HepG2 (cell line): ENCODE results near the gene MEA1. TPM values are rescaled to one million over a fixed set of nuclear protein-coding genes. Genes with fewer than 3 reads are reported as not detected.

ENCODE experiments used
- CENPT ChIP-seq: sonication (generic); formaldehyde crosslinking; IDR thresholded peaks from 2 replicates; pipeline ENCODE4 v1.8.0; 2022; ENCODE audit warnings: low read depth, mild to moderate bottlenecking, moderate library complexity, missing genetic modification reagents
- DMAP1 ChIP-seq: IDR thresholded peaks from 2 replicates; pipeline ENCODE4 v1.6.1; 2016
- GRHL1 ChIP-seq: sonication (generic); formaldehyde crosslinking; conservative IDR thresholded peaks from 2 replicates; pipeline ENCODE4 v1.8.0; 2022; ENCODE audit warnings: missing genetic modification reagents
- HNRNPUL1 ChIP-seq: fragments of 200-400 bp; formaldehyde crosslinking; IDR thresholded peaks from 2 replicates; pipeline ENCODE4 v1.6.1; 2017; ENCODE audit warnings: low read depth, mild to moderate bottlenecking, low read length, moderate library complexity
- HOXA5 ChIP-seq: sonication (generic); formaldehyde crosslinking; IDR thresholded peaks from 2 replicates; pipeline ENCODE4 v1.4.0; 2020; ENCODE audit warnings: missing genetic modification reagents
- MAZ ChIP-seq, 2 experiments: sonication (generic) in 1 of 2; formaldehyde crosslinking in 1 of 2; IDR thresholded peaks; 2 replicates each; pipeline versions ENCODE4 v1.5.0 to v1.6.1; 2012 to 2020; ENCODE audit warnings: low read depth in 2 of 2, mild to moderate bottlenecking in 2 of 2, borderline replicate concordance in 1 of 2, improper control_type of control experiment in 1 of 2, low read length in 1 of 2, missing genetic modification reagents in 1 of 2, moderate library complexity in 1 of 2
- MED1 ChIP-seq: sonication (generic); formaldehyde crosslinking; IDR thresholded peaks from 2 replicates; pipeline ENCODE4 v1.4.0; 2020; ENCODE audit warnings: missing genetic modification reagents
- MED13 ChIP-seq: sonication (generic); formaldehyde crosslinking; IDR thresholded peaks from 2 replicates; pipeline ENCODE4 v1.5.0; 2020; ENCODE audit warnings: missing genetic modification reagents
- NCOA1 ChIP-seq: sonication (generic); formaldehyde crosslinking; IDR thresholded peaks from 2 replicates; pipeline ENCODE4 v1.9.0; 2021; ENCODE audit warnings: missing genetic modification reagents
- NCOA5 ChIP-seq: sonication (generic); formaldehyde crosslinking; IDR thresholded peaks from 2 replicates; pipeline ENCODE4 v1.4.0; 2020; ENCODE audit warnings: missing genetic modification reagents
- NFE2L2 ChIP-seq: fragments of 150-350 bp; IDR thresholded peaks from 2 replicates; pipeline ENCODE4 v1.6.1; 2014; ENCODE audit warnings: low read length
- NFKB2 ChIP-seq: sonication (generic); formaldehyde crosslinking; IDR thresholded peaks from 2 replicates; pipeline ENCODE4 v1.4.0; 2020; ENCODE audit warnings: missing genetic modification reagents, borderline replicate concordance
- PAXIP1 ChIP-seq: sonication (generic); formaldehyde crosslinking; conservative IDR thresholded peaks from 2 replicates; pipeline ENCODE4 v1.4.0; 2020; ENCODE audit warnings: mild to moderate bottlenecking, missing genetic modification reagents, moderate library complexity
- SMC3 ChIP-seq: IDR thresholded peaks from 2 replicates; pipeline ENCODE4 v1.6.1; 2011; ENCODE audit warnings: low read length, improper control_type of control experiment
- TEAD2 ChIP-seq: sonication (generic); formaldehyde crosslinking; IDR thresholded peaks from 2 replicates; pipeline ENCODE4 v1.9.0; 2021; ENCODE audit warnings: missing genetic modification reagents
- TEF ChIP-seq: sonication (generic); formaldehyde crosslinking; IDR thresholded peaks from 2 replicates; pipeline ENCODE4 v1.5.0; 2020; ENCODE audit warnings: missing genetic modification reagents
- ZBTB14 ChIP-seq: sonication (generic); formaldehyde crosslinking; IDR thresholded peaks from 2 replicates; pipeline ENCODE4 v1.4.0; 2020; ENCODE audit warnings: missing genetic modification reagents
- ZFP41 ChIP-seq: sonication (generic); formaldehyde crosslinking; IDR thresholded peaks from 2 replicates; pipeline ENCODE4 v1.4.0; 2020; ENCODE audit warnings: mild to moderate bottlenecking, missing genetic modification reagents, borderline replicate concordance
- ZHX1 ChIP-seq: sonication (generic); formaldehyde crosslinking; IDR thresholded peaks from 2 replicates; pipeline ENCODE4 v1.8.1; 2022; ENCODE audit warnings: low read depth, mild to moderate bottlenecking, missing genetic modification reagents
- ZNF615 ChIP-seq: sonication (generic); formaldehyde crosslinking; IDR thresholded peaks from 2 replicates; pipeline ENCODE4 v1.5.0; 2020; ENCODE audit warnings: mild to moderate bottlenecking, missing genetic modification reagents, borderline replicate concordance
- polyA plus RNA-seq, 8 experiments: library from polyadenylated mRNA; depleted of rRNA in 3 of 8; stranded (reverse) in 7 of 8; unstranded in 1 of 8; fragments of >200 nt; fragmentation: Illumina TruSeq in 4 of 8; extraction: Trizol in 4 of 8; gene quantifications; 2 replicates each; pipeline versions ENCODE4 v1.2.1 to v1.2.3, GENCODE V29; 2011 to 2016; ENCODE audit warnings: low read depth in 4 of 8, missing spikeins in 1 of 8, mixed read lengths in 1 of 8; ENCODE audit not compliant: insufficient read depth in 1 of 8
- total RNA-seq, 5 experiments: library from RNA; depleted of rRNA; stranded (reverse); fragments of >200 nt; fragmentation: Illumina TruSeq; extraction: Trizol; gene quantifications; 2 replicates each; pipeline ENCODE4 v1.2.3, GENCODE V29; 2016; ENCODE audit warnings: low read depth in 1 of 5

MEA1 gene
- total and polyA plus RNA-seq, 2 of the 13 experiments (the other 11 are each of a cell fraction or from before 2014, with no cell fraction given), result 75.6 to 86.2 TPM

- TF ChIP-seq PAXIP1, result peak; percentile 77
- TF ChIP-seq SMC3, result no peak
- peak; percentile 87 for TF ChIP-seq MED1 (CRISPR knock-in tag)
- no peak for TF ChIP-seq NFE2L2
- peak; percentile 12; the same call in 1 of the 2 replicates for TF ChIP-seq ZFP41 (CRISPR knock-in tag)
- peak; percentile 77 for TF ChIP-seq NCOA1 (CRISPR knock-in tag)
- no peak for TF ChIP-seq GRHL1 (CRISPR knock-in tag)
- peak; percentile 39; the same call in 1 of the 2 replicates for TF ChIP-seq ZHX1 (CRISPR knock-in tag)
- no peak for TF ChIP-seq NCOA5 (CRISPR knock-in tag)
- TF ChIP-seq MED13, result peak; percentile 74
- no peak for TF ChIP-seq ZBTB14
- peak; percentile 69 for TF ChIP-seq MAZ (IDR thresholded peaks at IDR 0.05; ENCODE audit: borderline replicate concordance, low read depth, low read length)
- peak; percentile 98 for TF ChIP-seq MAZ (CRISPR knock-in tag; IDR thresholded peaks at IDR 0.05; ENCODE audit: low read depth)
- TF ChIP-seq TEF (CRISPR knock-in tag), result no peak
- TF ChIP-seq DMAP1 (CRISPR knock-in tag), result peak; percentile 99
- TF ChIP-seq NFKB2 (CRISPR knock-in tag), result peak; percentile 94; the same call in 1 of the 2 replicates
- TF ChIP-seq CENPT, result 0 out of 2 replicates have a peak, but pooled peaks have one; percentile 36
- peak; percentile 79; the same call in 1 of the 2 replicates for TF ChIP-seq HOXA5
- TF ChIP-seq ZNF615 (CRISPR knock-in tag), result peak; percentile 79
- no peak for TF ChIP-seq TEAD2
- no peak for TF ChIP-seq HNRNPUL1
Measured at GRCh38 chr6:43053545-43054205, 39.9 kb upstream of the MEA1 start, which contains the start of gene CUL7 (continued).
